Retinal pigment epithelial cell (primary cell): ENCODE measurements around the gene COL4A1.

Experiments
- DNase-seq: peaks from one replicate; pipeline ENCODE4 v3.0.0-alpha.2; 2010; ENCODE audit warnings: low read depth
- H3K4me3 ChIP-seq: 2 replicates; pipeline ENCODE4 v1.5.1; 2011; ENCODE audit warnings: mild to moderate bottlenecking, low read length, control low read depth, moderate library complexity
- TF ChIP-seq, protein P1 (sequence below): conservative IDR thresholded peaks from 2 replicates; pipeline ENCODE4 v1.5.1; 2011; ENCODE audit warnings: low read depth, low read length, control low read depth, inconsistent platforms

The COL4A1 gene

DNA sequence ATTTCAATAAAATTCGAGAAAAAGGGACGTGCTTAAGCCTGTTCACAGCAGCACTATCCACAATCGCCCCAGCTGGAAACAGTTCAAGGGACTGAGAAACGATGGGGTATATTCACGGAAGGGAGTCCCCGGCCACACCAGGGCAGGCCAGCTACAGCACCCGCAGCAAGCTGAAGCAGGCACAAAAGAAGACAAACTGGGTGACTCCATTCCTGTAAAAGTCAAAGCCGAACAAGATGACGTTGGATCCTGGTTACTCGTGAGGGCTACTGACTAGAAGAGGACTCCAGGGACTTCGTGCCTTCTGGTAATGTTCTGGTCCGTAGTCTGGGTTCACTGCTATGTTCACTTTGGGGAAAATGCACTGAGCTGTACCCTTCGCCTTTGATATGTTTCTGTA lies 57.6 kb downstream of the COL4A1 start:
- DNase-seq = no peak
- TF ChIP-seq, protein P1, sequence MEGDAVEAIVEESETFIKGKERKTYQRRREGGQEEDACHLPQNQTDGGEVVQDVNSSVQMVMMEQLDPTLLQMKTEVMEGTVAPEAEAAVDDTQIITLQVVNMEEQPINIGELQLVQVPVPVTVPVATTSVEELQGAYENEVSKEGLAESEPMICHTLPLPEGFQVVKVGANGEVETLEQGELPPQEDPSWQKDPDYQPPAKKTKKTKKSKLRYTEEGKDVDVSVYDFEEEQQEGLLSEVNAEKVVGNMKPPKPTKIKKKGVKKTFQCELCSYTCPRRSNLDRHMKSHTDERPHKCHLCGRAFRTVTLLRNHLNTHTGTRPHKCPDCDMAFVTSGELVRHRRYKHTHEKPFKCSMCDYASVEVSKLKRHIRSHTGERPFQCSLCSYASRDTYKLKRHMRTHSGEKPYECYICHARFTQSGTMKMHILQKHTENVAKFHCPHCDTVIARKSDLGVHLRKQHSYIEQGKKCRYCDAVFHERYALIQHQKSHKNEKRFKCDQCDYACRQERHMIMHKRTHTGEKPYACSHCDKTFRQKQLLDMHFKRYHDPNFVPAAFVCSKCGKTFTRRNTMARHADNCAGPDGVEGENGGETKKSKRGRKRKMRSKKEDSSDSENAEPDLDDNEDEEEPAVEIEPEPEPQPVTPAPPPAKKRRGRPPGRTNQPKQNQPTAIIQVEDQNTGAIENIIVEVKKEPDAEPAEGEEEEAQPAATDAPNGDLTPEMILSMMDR = no peak
- H3K4me3 ChIP-seq = no peak overlapping the region

DNA sequence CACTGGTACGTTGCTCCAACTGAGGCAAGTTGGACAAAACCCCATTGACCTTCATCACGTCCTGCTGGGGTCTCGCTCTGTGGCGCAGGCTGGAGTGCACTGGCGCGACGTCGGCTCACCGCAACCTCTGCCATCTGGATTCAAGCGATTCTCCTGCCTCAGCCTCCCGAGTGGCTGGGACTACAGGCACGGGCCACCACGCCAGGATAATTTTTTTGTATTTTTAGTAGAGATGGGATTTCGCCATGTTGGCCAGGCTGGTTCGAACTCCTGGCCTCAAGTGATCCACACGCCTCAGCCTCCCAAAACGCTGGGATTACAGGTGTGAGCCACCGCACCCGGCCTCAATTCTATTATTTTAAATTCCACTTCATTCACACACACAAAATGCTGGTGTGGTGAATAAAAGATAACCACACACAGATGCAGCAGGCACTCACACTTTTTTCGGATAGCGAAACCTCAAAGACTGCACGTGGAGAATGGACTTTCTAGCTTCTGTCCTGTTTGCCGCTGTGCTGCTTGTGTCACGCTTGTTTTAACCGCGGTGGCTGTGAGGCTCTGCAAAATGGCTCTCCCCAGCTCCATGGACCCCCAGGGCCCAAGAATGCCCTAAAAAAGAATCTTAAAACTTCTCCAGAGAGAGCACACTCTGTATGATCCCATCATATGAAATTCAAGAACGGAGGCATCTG lies 58.4 kb downstream of the COL4A1 start:
- TF ChIP-seq, protein P1 = no peak
- DNase-seq = no peak
- no peak overlapping the region for H3K4me3 ChIP-seq

DNA sequence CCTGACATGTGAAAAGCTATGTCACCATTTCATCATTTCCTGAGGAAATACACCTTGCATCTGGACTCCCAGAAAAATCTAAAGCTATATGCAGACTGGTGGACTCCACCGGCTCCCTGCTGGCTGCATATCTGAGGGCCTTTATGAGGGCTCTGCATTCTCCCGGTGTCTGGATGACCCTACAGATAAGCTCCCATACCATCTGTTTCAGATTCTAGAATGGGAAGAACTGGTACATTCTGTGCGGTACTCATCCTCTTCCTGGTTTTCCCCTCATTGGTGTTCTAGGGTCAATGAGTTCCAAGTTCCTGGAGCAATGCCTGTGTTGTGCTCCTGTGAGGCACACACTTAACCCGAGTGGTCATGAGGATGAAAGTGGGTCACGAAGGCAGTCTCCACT lies 60.4 kb downstream of the COL4A1 start:
- H3K4me3 ChIP-seq = no peak overlapping the region
- TF ChIP-seq, protein P1 = no peak
- no peak for DNase-seq

DNA sequence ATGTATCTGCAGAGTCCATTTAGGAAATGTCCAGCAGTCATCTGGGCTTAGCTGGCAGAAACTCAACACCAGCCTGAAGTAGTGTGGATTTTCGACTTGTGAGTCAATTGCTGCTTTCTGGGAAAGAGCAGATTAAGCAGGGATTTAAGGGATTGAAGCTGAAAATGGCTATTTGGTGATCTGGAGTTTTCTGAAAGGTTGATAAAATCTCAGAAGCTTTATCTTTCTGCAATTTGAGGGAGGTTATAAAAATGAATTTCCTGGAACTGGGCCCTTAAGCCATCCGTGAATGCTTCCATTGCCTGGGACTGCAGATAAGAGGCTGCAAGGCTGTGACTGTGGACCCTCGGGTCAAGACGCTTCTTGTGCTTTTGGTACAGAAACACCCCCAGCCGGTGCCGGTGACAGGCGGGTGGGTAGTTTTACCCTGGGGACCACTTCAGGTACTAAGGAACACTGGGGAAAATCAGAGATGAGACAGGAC lies 61.5 kb downstream of the COL4A1 start:
- TF ChIP-seq, protein P1 = no peak
- DNase-seq = no peak

DNA sequence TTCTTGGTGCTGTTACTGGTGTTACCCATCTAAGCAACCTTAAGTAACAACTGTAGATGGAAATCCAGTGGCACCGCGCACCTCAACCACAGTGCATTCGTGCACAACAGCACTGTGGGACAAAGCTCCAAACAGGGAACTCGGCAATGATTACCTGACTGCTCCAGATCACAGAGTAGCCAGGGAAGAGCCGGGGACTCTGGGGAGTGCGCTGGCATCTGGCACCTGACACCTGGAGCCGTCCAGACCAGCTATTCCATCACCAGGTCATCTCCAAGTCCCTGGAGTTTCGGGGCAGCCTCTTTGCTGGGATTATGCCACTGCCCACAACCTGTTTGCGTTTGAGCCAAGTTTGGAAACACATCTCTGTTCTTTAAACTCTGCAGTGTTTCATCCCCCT lies 62.0 kb downstream of the COL4A1 start:
- TF ChIP-seq, protein P1 = no peak
- DNase-seq = no peak
- H3K4me3 ChIP-seq = no peak overlapping the region

More for the DNA sequence above, 61.5 kb downstream of the COL4A1 start:
- no peak overlapping the region for H3K4me3 ChIP-seq

DNA sequence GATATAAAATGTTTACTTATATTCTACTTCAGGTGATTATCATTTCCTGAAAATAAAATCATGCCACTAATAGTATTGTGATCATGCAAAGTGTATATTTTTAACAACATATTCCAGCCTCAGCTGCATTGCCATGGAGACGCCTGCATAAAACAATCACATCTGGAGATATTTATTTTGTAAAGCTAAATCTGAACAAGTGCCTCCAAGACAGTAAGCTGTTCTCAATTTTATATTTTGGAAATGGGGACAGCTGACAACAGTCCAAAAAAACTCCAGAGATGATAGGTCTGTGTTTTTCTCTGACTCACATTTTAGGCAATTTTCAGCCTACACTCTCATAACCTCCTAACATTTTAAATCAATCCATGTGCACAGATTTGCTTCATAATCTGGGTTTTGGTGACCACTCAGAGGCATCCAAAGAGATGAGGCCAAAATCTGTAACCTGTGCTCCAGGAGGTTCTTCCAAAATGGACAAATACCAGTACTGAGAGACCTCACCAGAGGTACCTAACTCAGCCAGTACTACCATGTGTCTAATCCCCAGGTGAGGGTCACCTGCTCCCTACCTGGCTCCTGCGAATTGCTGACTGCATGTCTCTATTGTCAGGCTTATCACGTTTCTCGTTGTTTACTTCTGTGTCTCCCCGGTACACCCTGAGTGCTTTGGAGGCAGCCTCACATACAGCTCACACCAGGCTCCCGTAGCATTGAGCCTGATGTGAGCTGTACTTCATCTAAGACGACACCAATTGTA lies 62.7 kb downstream of the COL4A1 start:
- no peak overlapping the region for H3K4me3 ChIP-seq
- TF ChIP-seq, protein P1 = no peak
- DNase-seq = no peak
